Prostate gland (tissue), 2 donors: Measurements from ENCODE around the gene FPR3.

Source experiments
- CTCF ChIP-seq, 4 experiments: fragments of 200-600 bp in 2 of 4; fragments of 450-650 bp in 2 of 4; sonication (generic) in 2 of 4; IDR thresholded peaks; 1 replicate in 3 of 4; 2 replicates in 1 of 4; pipeline ENCODE4 v1.5.1; 2016 to 2019; ENCODE audit warnings: antibody characterized with exemption in 4 of 4, mild to moderate bottlenecking in 2 of 4, moderate library complexity in 2 of 4
- POLR2A ChIP-seq: fragments of 450-650 bp; IDR thresholded peaks from one replicate; pipeline ENCODE4 v1.6.1; 2016; ENCODE audit warnings: antibody characterized with exemption, mild to moderate bottlenecking
- POLR2AphosphoS5 ChIP-seq: sonication (generic); formaldehyde crosslinking; IDR thresholded peaks from one replicate; pipeline ENCODE4 v1.6.1; 2017; ENCODE audit warnings: antibody characterized with exemption

GRCh38 chr19:51798062-51798461 is 3.1 kb downstream of the FPR3 start:
- no peak for TF ChIP-seq CTCF (IDR thresholded peaks at IDR 0.05)
- no peak for TF ChIP-seq POLR2A
- TF ChIP-seq POLR2AphosphoS5, result no peak
